Right atrium auricular region (tissue), 2 donors: ENCODE data around the gene RBM33. TPM values are rescaled to one million over a fixed set of nuclear protein-coding genes. Genes with fewer than 3 reads are reported as not detected.

Source experiments
- DNase-seq: peaks from one replicate; pipeline ENCODE4 v3.0.0-alpha.2; 2019; ENCODE audit warnings: low spot score
- H3K27ac ChIP-seq, 2 donors: fragments of 200-600 bp; sonication (generic); 1 replicate in 1 of 2; 2 replicates in 1 of 2; pipeline ENCODE4 v1.5.1; 2016 to 2019
- H3K27me3 ChIP-seq, 2 donors: fragments of 200-600 bp; sonication (generic); one replicate each; pipeline versions ENCODE4 v1.5.1 to v1.6.0; 2017 to 2019
- H3K36me3 ChIP-seq: fragments of 200-600 bp; sonication (generic); one replicate; pipeline ENCODE4 v1.5.1; 2016
- H3K4me1 ChIP-seq, 2 donors: fragments of 200-600 bp; sonication (generic); one replicate each; pipeline versions ENCODE4 v1.5.1 to v1.6.0; 2017 to 2019
- H3K4me3 ChIP-seq, 2 donors: fragments of 200-600 bp; sonication (generic); 1 replicate in 1 of 2; 2 replicates in 1 of 2; pipeline ENCODE4 v1.5.1; 2017 to 2019; ENCODE audit warnings: mild to moderate bottlenecking in 1 of 2, moderate library complexity in 1 of 2
- H3K9me3 ChIP-seq, 2 donors: fragments of 200-600 bp; sonication (generic); one replicate each; pipeline ENCODE4 v1.5.1; 2019
- total RNA-seq, 2 donors: library from RNA; depleted of rRNA; stranded (reverse); fragments of >200 nt; gene quantifications; one replicate each; pipeline ENCODE4 v1.1.0, GENCODE V29; 2016
- TF ChIP-seq, protein P1 (sequence below), 2 donors: fragments of 200-600 bp; sonication (generic); IDR thresholded peaks; one replicate each; pipeline ENCODE4 v1.5.1; 2019; ENCODE audit warnings: antibody characterized with exemption in 2 of 2

RBM33 gene
- total RNA-seq, 2 donors from 2014 or later: 15.4 to 21.0 TPM

DNA sequence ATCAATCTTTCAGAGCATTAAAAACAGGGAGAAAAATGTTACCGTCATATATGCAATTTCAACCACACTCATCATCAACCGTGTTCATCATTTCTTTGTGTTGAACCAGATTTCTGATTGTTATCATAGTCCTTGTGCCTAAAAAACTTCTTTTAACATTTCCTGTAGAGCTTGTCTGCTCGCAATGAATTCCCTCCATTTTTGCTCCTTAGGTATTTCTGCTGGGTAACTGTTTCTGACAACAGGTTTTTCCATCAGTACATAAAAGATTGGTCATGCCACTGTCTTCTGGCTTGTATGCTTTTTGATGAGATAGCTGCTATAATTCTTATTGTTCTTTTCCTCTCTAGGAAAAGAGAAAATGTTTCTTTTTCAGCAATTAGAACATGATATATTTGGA lies 8.6 kb upstream of the RBM33 start:
- H3K9me3 ChIP-seq: no peaks in the 10 kb centered on the region
- TF ChIP-seq, protein P1, sequence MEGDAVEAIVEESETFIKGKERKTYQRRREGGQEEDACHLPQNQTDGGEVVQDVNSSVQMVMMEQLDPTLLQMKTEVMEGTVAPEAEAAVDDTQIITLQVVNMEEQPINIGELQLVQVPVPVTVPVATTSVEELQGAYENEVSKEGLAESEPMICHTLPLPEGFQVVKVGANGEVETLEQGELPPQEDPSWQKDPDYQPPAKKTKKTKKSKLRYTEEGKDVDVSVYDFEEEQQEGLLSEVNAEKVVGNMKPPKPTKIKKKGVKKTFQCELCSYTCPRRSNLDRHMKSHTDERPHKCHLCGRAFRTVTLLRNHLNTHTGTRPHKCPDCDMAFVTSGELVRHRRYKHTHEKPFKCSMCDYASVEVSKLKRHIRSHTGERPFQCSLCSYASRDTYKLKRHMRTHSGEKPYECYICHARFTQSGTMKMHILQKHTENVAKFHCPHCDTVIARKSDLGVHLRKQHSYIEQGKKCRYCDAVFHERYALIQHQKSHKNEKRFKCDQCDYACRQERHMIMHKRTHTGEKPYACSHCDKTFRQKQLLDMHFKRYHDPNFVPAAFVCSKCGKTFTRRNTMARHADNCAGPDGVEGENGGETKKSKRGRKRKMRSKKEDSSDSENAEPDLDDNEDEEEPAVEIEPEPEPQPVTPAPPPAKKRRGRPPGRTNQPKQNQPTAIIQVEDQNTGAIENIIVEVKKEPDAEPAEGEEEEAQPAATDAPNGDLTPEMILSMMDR (IDR thresholded peaks at IDR 0.05): no peak
- DNase-seq: no peak
- H3K36me3 ChIP-seq: no peaks in the 10 kb centered on the region
- no peak overlapping the region for H3K27ac ChIP-seq
- no peaks in the 10 kb centered on the region for H3K27me3 ChIP-seq
- H3K4me1 ChIP-seq: no peaks in the 10 kb centered on the region
- no peak overlapping the region for H3K4me3 ChIP-seq

- Histone ChIP-seq H3K27ac (no peak overlapping the region), H3K36me3 (no peaks in the 10 kb centered on the region), H3K27me3 (no peaks in the 10 kb centered on the region), H3K4me3 (no peak overlapping the region), H3K9me3 (no peaks in the 10 kb centered on the region), H3K4me1 (no peaks in the 10 kb centered on the region)
- DNase-seq: no peak
- TF ChIP-seq, protein P1 (IDR thresholded peaks at IDR 0.05): no peak
Measured at GRCh38 chr7:155637155-155637554, 7.3 kb upstream of the RBM33 start.

GRCh38 chr7:155638366-155638765 lies 6.1 kb upstream of the RBM33 start:
- H3K4me3 ChIP-seq: no peak overlapping the region
- no peaks in the 10 kb centered on the region for H3K27me3 ChIP-seq
- no peak overlapping the region for H3K27ac ChIP-seq
- DNase-seq: no peak
- no peaks in the 10 kb centered on the region for H3K36me3 ChIP-seq
- no peaks in the 10 kb centered on the region for H3K4me1 ChIP-seq
- TF ChIP-seq, protein P1 (IDR thresholded peaks at IDR 0.05): no peak
- H3K9me3 ChIP-seq: no peaks in the 10 kb centered on the region

DNA sequence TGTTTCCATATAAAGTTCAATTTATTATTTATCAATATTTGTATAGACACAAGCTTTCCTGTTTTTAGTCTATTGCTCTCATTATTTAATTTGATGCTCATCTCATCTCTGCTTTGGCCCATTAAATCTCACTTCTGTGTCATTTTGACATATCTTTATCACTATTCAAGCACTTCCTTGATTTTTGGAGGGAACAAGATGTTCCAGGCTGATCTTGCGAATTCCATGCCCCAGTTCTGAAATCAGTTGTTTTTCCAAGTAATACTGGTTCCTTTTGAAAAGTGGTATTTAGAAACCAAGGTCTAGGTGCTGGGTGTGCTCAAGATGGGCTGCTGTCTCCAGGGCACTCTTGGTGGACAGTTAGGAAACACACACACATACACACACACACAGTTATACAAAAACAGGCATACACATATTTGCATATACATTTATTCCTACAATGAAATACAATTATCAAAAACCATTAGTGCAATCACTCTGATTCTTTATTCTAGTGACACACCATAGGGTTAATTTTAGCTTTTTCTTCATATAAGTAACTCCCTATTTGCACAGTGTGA lies 4.4 kb upstream of the RBM33 start:
- TF ChIP-seq, protein P1 (IDR thresholded peaks at IDR 0.05): no peak
- H3K36me3 ChIP-seq: no peaks in the 10 kb centered on the region
- no peak for DNase-seq
- H3K9me3 ChIP-seq: no peaks in the 10 kb centered on the region
- no peak overlapping the region for H3K4me3 ChIP-seq
- H3K27me3 ChIP-seq: no peaks in the 10 kb centered on the region
- H3K27ac ChIP-seq: no peak overlapping the region
- no peaks in the 10 kb centered on the region for H3K4me1 ChIP-seq

DNA sequence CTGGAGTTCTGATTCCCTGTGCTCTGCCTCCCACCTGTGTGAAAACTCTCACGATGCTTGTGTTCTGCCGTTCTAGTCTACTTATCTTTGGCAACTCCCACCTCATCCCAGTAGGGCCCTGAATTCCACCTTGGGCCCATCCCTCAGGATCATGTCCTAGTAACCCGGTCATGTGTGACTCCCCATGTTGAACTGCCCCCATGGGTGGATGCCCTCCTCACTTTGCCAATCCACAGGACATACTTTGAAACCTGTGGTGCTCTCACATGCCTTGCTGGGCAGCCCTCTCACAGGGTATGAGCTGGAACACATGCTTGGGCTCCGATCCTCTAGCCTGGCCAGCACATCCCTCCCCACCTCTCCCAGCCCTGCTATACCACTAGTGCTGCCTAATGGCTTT lies 3.8 kb upstream of the RBM33 start:
- Histone ChIP-seq H3K9me3 (no peaks in the 10 kb centered on the region), H3K27me3 (no peaks in the 10 kb centered on the region), H3K27ac (no peak overlapping the region), H3K4me3 (no peak overlapping the region), H3K4me1 (peaks cover 0 to 3% of the 10 kb centered on the region in 2 donors), H3K36me3 (no peaks in the 10 kb centered on the region)
- TF ChIP-seq, protein P1 (IDR thresholded peaks at IDR 0.05): no peak
- DNase-seq: no peak

DNA sequence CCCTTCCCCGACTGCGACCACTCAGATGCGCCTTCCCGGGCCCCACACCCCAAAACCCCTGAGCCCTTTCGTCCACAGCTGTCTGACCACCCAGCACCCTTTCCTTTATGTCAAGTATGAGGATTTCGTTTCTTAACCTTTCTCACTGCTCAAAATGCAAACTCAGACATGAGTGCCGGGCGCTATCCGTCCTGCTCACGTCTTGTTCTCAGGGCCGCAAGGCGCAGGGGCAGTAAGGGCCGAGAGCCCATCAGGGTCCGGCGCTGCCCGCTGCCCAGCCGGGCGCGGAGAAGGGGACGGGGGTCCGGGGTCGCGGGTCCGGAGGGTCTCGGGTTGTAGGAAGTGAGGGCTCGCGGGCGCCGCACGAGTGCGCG lies 670 bp upstream of the RBM33 start:
- TF ChIP-seq, protein P1 (IDR thresholded peaks at IDR 0.05): no peak
- H3K4me1 ChIP-seq: peaks cover 0 to 15% of the 10 kb centered on the region in 2 donors
- H3K27me3 ChIP-seq: no peaks in the 10 kb centered on the region
- DNase-seq: no peak
- H3K36me3 ChIP-seq: no peaks in the 10 kb centered on the region
- peaks cover under 1 to 9% of the 10 kb centered on the region in 2 donors for H3K9me3 ChIP-seq
- peak overlapping the region; percentile 87 to 98 for H3K4me3 ChIP-seq
- peak overlapping the region; percentile 96 to 98 for H3K27ac ChIP-seq
